ENCODE measurements around the gene MLC1. TPM values are rescaled to one million over a fixed set of nuclear protein-coding genes. Genes with fewer than 3 reads are reported as not detected.

MLC1 gene
- total and polyA plus RNA-seq, 2 donors (not counting 1 experiment from before 2014, with no cell fraction given) = 0.34 TPM; not detected in 1

DNA sequence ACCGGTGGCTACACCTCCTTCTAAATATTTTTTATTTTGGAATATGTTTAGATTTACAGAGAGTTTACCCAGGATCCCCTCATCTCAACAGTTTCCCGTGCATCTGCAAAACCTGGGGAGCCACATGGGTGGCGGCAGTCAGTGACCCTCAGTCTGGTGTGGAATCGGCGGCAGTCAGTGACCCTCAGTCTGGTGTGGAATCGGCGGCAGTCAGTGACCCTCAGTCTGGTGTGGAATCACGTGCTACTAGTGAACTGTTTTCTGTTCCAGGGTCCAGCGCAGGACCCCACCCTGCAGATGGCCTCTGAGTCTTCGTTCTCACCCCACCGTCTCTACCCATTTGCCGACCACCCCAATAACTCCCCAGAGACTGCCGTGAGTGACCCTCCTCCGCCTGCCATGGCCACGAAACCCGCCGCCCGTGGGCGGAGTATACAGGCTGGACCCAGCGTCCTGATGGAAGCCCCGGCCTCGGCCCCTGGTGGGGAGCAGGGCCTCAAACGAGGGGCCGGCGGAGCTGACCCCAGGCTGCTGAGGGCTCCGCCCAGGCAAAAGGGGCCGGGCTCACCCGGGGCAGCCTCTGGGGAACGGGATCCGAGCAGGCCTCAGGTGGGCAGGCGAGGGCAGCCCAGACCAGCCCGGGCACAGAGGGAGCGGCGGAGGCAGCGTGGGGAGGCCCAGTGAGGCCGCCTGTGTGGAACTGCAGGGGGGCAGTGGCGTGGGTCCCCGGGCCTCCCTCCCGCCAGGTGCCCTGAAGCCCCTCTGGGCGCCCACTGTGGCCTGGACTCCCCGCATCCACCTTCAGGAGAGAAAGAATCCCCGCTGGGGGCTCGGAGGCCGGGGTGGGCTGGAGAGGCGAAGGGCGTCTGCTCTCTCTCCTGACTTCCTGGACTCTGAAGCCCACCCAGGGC, 75.2 kb downstream of the MLC1 start:
- peaks cover 0 to 21% (median 10%) of the 10 kb centered on the region in 4 experiments for H3K27me3 ChIP-seq (replicated peaks in 1 of 4; ENCODE audit: control extremely low read depth in 1 of 4, control insufficient read depth in 3 of 4, insufficient read depth in 4 of 4, low read length in 3 of 4)
- DNase-seq (no peak), ATAC-seq (ENCODE audit: low read depth) (no peak)
- no peaks in the 10 kb centered on the region for H3K27me3 Mint-ChIP-seq
- no peaks in the 10 kb centered on the region for H3K9me3 Mint-ChIP-seq (ENCODE audit: insufficient read depth)
- H3K4me1 ChIP-seq (ENCODE audit: control insufficient read depth in 2 of 2, insufficient read depth in 2 of 2, low read length in 2 of 2) = peaks cover 34 to 38% of the 10 kb centered on the region in 2 donors
- H4K20me1 ChIP-seq (ENCODE audit: control insufficient read depth, insufficient read depth, low read length, poor library complexity, severe bottlenecking) = no peaks in the 10 kb centered on the region
- intact Hi-C loops (cut with micrococcal nuclease) = no loop called here
- ChIA-PET CTCF (interaction anchor here (0.6 to 2.3 kb wide), 5 partner anchors 20 to 80 kb away, joined by 3 to 6 read pairs (median 4); no protein-coding TSS in a partner anchor), POLR2A (no interaction called here)
- peaks cover 0 to 2% (median 0%) of the 10 kb centered on the region in 3 donors for H3K9me3 ChIP-seq (ENCODE audit: control extremely low read depth in 1 of 3, control insufficient read depth in 2 of 3, insufficient read depth in 1 of 3, low read length in 2 of 3)
- no peaks in the 10 kb centered on the region for H3K79me2 ChIP-seq (ENCODE audit: control insufficient read depth, insufficient read depth, low read length)
- WGBS (ENCODE audit: insufficient coverage) = 59% methylated on average over 44 of the region's 46 CpGs
- peak overlapping the region in 4 of 5 experiments; percentile 31 to 52 (median 46) for H3K4me3 ChIP-seq (ENCODE audit: control extremely low read depth in 1 of 5, extremely low read depth in 1 of 5, insufficient read depth in 1 of 5, low read depth in 2 of 5, low read length in 4 of 5)
- peaks cover 29% of the 10 kb centered on the region for H3K4me1 Mint-ChIP-seq
- H2AFZ ChIP-seq (ENCODE audit: insufficient read depth, low read depth, low read length, poor library complexity, severe bottlenecking) = peak overlapping the region; percentile 66
- peak overlapping the region; percentile 50 for H3K9ac ChIP-seq (ENCODE audit: low read length)
- H3K27ac ChIP-seq (ENCODE audit: low read length in 2 of 2) = no peak overlapping the region
- no peak for TF ChIP-seq CTCF (IDR thresholded peaks at IDR 0.05)
- TF ChIP-seq EZH2 (IDR thresholded peaks at IDR 0.05; ENCODE audit: borderline replicate concordance, insufficient read depth, low read depth, low read length, poor library complexity, severe bottlenecking) = no peak
- no peaks in the 10 kb centered on the region for H3K36me3 ChIP-seq (replicated peaks in 1 of 2; ENCODE audit: control extremely low read depth in 1 of 2, control insufficient read depth in 1 of 2, extremely low read depth in 1 of 2, insufficient read depth in 2 of 2, low read length in 1 of 2)
- peak overlapping the region; percentile 93 for H3K4me2 ChIP-seq (replicated peaks; ENCODE audit: low read depth, low read length, poor library complexity, severe bottlenecking)
- peak overlapping the region; percentile 59 for H3K27ac Mint-ChIP-seq
- H3K4me3 Mint-ChIP-seq = peak overlapping the region; percentile 77

Other genes starting within 250 kb of the MLC1 start
- 14.6 and 14.7 TPM in 2 replicates for gene ZBED4, start 231.6 kb downstream of the MLC1 start, total RNA-seq
- gene ZBED4, start 231.6 kb downstream of the MLC1 start, polyA plus RNA-seq = 5.9 and 8.0 TPM in 2 replicates
- 16.6 and 17.2 TPM in 2 replicates for gene ALG12, start 167.0 kb downstream of the MLC1 start, total RNA-seq
- 10.9 and 15.2 TPM in 2 replicates for gene ALG12, start 167.0 kb downstream of the MLC1 start, polyA plus RNA-seq
- 32.8 and 35.9 TPM in 2 replicates for gene CRELD2, start 166.8 kb downstream of the MLC1 start, total RNA-seq
- 41.9 and 48.9 TPM in 2 replicates for gene CRELD2, start 166.8 kb downstream of the MLC1 start, polyA plus RNA-seq
- 127 and 128 TPM in 2 replicates for gene PIM3, start 124.7 kb downstream of the MLC1 start, total RNA-seq
- 74.6 and 331 TPM in 2 replicates for gene PIM3, start 124.7 kb downstream of the MLC1 start, polyA plus RNA-seq
- 0.10 TPM in 2 replicates for gene IL17REL, start 72.7 kb downstream of the MLC1 start, total RNA-seq
- 0.09 and 0.12 TPM in 2 replicates for gene IL17REL, start 72.7 kb downstream of the MLC1 start, polyA plus RNA-seq
- not detected in 2 replicates for gene TTLL8, start 27.1 kb downstream of the MLC1 start, total RNA-seq
- not detected in 2 replicates for gene TTLL8, start 27.1 kb downstream of the MLC1 start, polyA plus RNA-seq
- not detected in 2 replicates for gene MOV10L1, start 4.6 kb upstream of the MLC1 start, total RNA-seq
- not detected in 2 replicates for gene MOV10L1, start 4.6 kb upstream of the MLC1 start, polyA plus RNA-seq
- gene PANX2, start 85.3 kb upstream of the MLC1 start, total RNA-seq = 0.53 and 0.59 TPM in 2 replicates
- 0.04 and 0.14 TPM in 2 replicates for gene PANX2, start 85.3 kb upstream of the MLC1 start, polyA plus RNA-seq
- gene TRABD, start 100.5 kb upstream of the MLC1 start, total RNA-seq = 200 and 205 TPM in 2 replicates
- gene TRABD, start 100.5 kb upstream of the MLC1 start, polyA plus RNA-seq = 164 and 179 TPM in 2 replicates
- 73.0 and 74.6 TPM in 2 replicates for gene SELENOO, start 115.6 kb upstream of the MLC1 start, total RNA-seq
- gene SELENOO, start 115.6 kb upstream of the MLC1 start, polyA plus RNA-seq = 62.1 and 68.8 TPM in 2 replicates
- 137 and 139 TPM in 2 replicates for gene TUBGCP6, start 159.6 kb upstream of the MLC1 start, total RNA-seq
- gene TUBGCP6, start 159.6 kb upstream of the MLC1 start, polyA plus RNA-seq = 174 and 178 TPM in 2 replicates
- 120 and 136 TPM in 2 replicates for gene HDAC10, start 165.8 kb upstream of the MLC1 start, total RNA-seq
- gene HDAC10, start 165.8 kb upstream of the MLC1 start, polyA plus RNA-seq = 187 and 241 TPM in 2 replicates
- 5.3 and 6.5 TPM in 2 replicates for gene MAPK12, start 176.3 kb upstream of the MLC1 start, total RNA-seq
- 7.5 and 7.8 TPM in 2 replicates for gene MAPK12, start 176.3 kb upstream of the MLC1 start, polyA plus RNA-seq
- gene MAPK11, start 185.0 kb upstream of the MLC1 start, total RNA-seq = 8.1 and 9.8 TPM in 2 replicates
- gene MAPK11, start 185.0 kb upstream of the MLC1 start, polyA plus RNA-seq = 7.8 and 9.9 TPM in 2 replicates
- 30.3 and 31.4 TPM in 2 replicates for gene PLXNB2, start 222.2 kb upstream of the MLC1 start, total RNA-seq
- gene PLXNB2, start 222.2 kb upstream of the MLC1 start, polyA plus RNA-seq = 5.2 and 5.9 TPM in 2 replicates
- 10.3 and 10.6 TPM in 2 replicates for gene DENND6B, start 241.6 kb upstream of the MLC1 start, total RNA-seq
- gene DENND6B, start 241.6 kb upstream of the MLC1 start, polyA plus RNA-seq = 2.8 and 3.6 TPM in 2 replicates